Calu3 (cell line): ENCODE measurements around the gene HRH2. TPM values are rescaled to one million over a fixed set of nuclear protein-coding genes. Genes with fewer than 3 reads are reported as not detected.

Source experiments
- BruUV-seq: library from RNA; stranded (reverse); fragments of 400-500 nt; replicated peaks from 2 replicates; lab custom pipeline; 2021; lab: Mats Ljungman, UMichigan
- CTCF ChIA-PET: fragments of 300-600 bp; sonication (Branson Sonifier 250); formaldehyde crosslinking; loops from one replicate; lab custom pipeline; 2022; ENCODE audit warnings: antibody characterized with exemption; lab: Charles Lee
- DNase-seq: peaks from one replicate; pipeline ENCODE4 v3.0.0; 2022
- H3K27ac Mint-ChIP-seq: one replicate; pipeline ENCODE4 v1.8.0; 2022; ENCODE audit warnings: mixed read lengths; ENCODE audit not compliant: unreplicated experiment
- H3K27me3 Mint-ChIP-seq: one replicate; pipeline ENCODE4 v1.8.0; 2022; ENCODE audit warnings: mixed read lengths; ENCODE audit not compliant: unreplicated experiment
- H3K36me3 Mint-ChIP-seq: one replicate; pipeline ENCODE4 v1.8.0; 2022; ENCODE audit warnings: mild to moderate bottlenecking, moderate library complexity, mixed read lengths; ENCODE audit not compliant: insufficient read depth, unreplicated experiment
- H3K4me1 Mint-ChIP-seq: one replicate; pipeline ENCODE4 v1.8.0; 2022; ENCODE audit warnings: mild to moderate bottlenecking, low read depth, mixed read lengths; ENCODE audit not compliant: unreplicated experiment
- H3K4me3 Mint-ChIP-seq: one replicate; pipeline ENCODE4 v1.8.0; 2022; ENCODE audit warnings: mild to moderate bottlenecking, low read depth, moderate library complexity, mixed read lengths; ENCODE audit not compliant: unreplicated experiment
- H3K9me3 Mint-ChIP-seq: one replicate; pipeline ENCODE4 v1.8.0; 2022; ENCODE audit warnings: low read depth, mixed read lengths; ENCODE audit not compliant: unreplicated experiment
- CTCF ChIP-seq: fragments of 200-600 bp; IDR thresholded peaks from one replicate; pipeline ENCODE4 v1.8.0; 2022; ENCODE audit warnings: antibody characterized with exemption; ENCODE audit not compliant: unreplicated experiment
- intact Hi-C: fragments of 100-400 bp; cut with micrococcal nuclease; formaldehyde crosslinking; loops from one replicate; pipeline ENCODE4 v1.10.0; 2022; ENCODE audit not compliant: unreplicated experiment
- total RNA-seq: library from RNA; stranded (reverse); gene quantifications from 2 replicates; pipeline ENCODE4 v1.2.3, GENCODE V29; 2022

Gene HRH2
- total RNA-seq, 1 experiment from 2014 or later, result not detected

DNA sequence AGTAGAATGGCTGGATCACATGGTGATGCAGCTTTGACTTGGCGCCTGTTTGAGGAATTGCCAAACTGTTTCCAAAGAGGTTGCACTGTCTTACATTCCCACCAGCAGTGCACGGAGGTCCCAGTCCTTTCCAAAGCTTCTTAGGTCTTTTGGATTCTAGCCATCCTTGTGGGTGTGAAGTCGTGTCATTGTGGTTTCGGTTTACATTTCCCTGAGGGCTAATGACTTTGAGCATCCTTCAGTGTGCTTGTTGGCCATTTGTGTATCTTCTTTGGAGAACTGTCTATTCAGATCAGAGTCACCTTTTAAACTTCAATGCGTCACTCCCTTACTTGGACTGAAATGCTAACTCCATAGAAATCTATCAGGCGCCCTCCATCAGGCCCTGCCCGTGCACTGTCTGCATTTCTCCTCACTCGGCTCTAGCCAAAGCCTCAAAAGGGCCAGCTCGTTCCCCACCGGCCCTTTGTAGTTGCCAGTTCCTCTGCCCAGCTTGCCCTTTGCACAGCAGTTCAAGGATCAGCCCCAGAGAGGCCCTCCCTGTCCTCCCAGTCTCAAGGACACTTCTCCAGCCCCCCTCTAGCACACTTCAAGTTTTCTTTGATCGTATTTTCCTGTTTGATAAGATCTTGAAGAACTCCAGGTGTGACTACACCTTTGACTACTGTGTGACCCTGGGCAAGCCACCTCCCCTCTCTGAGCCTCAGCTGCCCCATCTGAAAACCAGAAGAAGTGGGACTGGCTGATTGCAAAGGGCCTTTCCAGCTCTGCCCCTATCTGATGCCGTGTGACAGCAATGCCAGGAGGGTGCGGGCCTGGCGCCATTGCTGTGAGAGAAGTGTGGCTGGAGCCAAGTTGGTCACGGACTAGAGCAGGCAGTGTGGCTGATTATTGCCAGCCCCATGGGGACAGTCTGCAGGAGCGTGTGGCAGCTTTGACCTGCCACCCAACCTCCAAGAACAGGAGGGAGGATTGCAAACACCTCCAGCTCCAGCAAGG is 5.6 kb downstream of the HRH2 start:
- Mint-ChIP-seq H3K27me3 (peaks cover 44% of the 10 kb centered on the region), H3K4me3 (no peak overlapping the region), H3K36me3 (no peaks in the 10 kb centered on the region), H3K4me1 (no peaks in the 10 kb centered on the region), H3K27ac (no peak overlapping the region), H3K9me3 (no peaks in the 10 kb centered on the region)
- no TSS peak for BruUV-seq
- intact Hi-C loops, result no loop called here
- CTCF ChIA-PET, result no interaction called here
- no peak for DNase-seq
- no peak for TF ChIP-seq CTCF

DNA sequence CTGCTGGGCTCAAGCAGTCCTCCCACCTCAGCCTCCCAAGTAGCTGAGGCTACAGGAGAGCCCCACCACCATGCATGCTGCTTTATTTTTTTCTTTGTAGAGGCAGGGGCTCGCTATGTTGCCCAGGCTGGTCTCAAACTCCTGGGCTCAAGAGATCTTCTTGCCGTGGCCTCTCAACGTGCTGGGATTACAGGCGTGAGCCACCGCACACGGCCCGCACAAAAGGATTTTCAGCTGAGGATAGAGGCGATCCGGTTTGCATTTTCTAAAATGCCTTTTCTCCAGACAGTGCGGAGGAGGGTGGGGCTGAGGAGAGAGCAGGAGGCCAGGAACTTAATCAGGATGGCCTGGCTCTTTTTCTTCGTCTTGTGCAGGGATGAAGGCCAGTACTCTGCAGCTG is 6.9 kb downstream of the HRH2 start:
- CTCF ChIA-PET, result no interaction called here
- DNase-seq, result no peak
- intact Hi-C loops, result no loop called here
- Mint-ChIP-seq H3K36me3 (no peaks in the 10 kb centered on the region), H3K4me3 (no peak overlapping the region), H3K9me3 (no peaks in the 10 kb centered on the region), H3K27ac (no peak overlapping the region), H3K4me1 (no peaks in the 10 kb centered on the region), H3K27me3 (peaks cover 46% of the 10 kb centered on the region)
- no peak for TF ChIP-seq CTCF
- BruUV-seq, result no TSS peak

GRCh38 chr5:175666216-175666615 is 8.3 kb downstream of the HRH2 start:
- no peak for TF ChIP-seq CTCF
- CTCF ChIA-PET, result no interaction called here
- no peak overlapping the region for H3K4me3 Mint-ChIP-seq

DNA sequence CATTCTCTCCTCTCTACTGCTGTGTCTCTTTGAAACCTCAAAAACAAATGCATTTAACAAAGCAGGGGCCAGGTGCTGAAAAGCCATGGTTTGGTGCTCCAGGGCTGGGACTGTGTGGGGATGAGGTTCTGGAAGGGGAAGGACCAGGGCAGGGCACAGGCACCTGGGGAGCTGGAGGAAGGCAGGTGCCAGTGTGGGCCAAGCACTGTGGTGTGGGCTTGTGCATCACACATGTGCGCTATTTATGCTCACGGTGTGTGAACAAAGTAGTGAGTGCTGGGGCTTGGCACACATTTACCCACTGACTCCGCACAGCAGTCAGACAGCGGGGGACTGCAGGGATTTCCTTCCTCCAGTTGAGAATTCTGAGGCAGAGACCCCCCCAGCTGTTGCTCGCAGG is 10.1 kb downstream of the HRH2 start:
- Mint-ChIP-seq H3K4me3 (no peak overlapping the region), H3K9me3 (no peaks in the 10 kb centered on the region), H3K27me3 (peaks cover 74% of the 10 kb centered on the region), H3K4me1 (no peaks in the 10 kb centered on the region), H3K27ac (no peak overlapping the region), H3K36me3 (no peaks in the 10 kb centered on the region)
- no peak for TF ChIP-seq CTCF
- DNase-seq, result no peak
- intact Hi-C loops, result no loop called here
- BruUV-seq, result no TSS peak
- CTCF ChIA-PET, result no interaction called here

More at GRCh38 chr5:175666216-175666615, 8.3 kb downstream of the HRH2 start:
- intact Hi-C loops, result no loop called here
- Mint-ChIP-seq H3K4me1 (no peaks in the 10 kb centered on the region), H3K9me3 (no peaks in the 10 kb centered on the region), H3K36me3 (no peaks in the 10 kb centered on the region), H3K27ac (no peak overlapping the region), H3K27me3 (peaks cover 56% of the 10 kb centered on the region)
- DNase-seq, result no peak
- BruUV-seq, result no TSS peak
